NCI-H69 (cell line): ENCODE measurements around the gene CD300LG.
A peak's percentile ranks its signal among the peaks of the same experiment; 100 is the strongest.

ENCODE experiments used
- DNase-seq: peaks from one replicate; lab custom pipeline; 2025; lab: John Stamatoyannopoulos, UW

Gene CD300LG

GRCh38 chr17:43905985-43906852, 59.2 kb downstream of the CD300LG start:
- peak; percentile 78 for DNase-seq

- peak; percentile 50 for DNase-seq
These were observed 60.0 kb downstream of the CD300LG start for GRCh38 chr17:43906951-43907424.

- DNase-seq, result peak; percentile 90
These were observed 60.5 kb downstream of the CD300LG start, which contains the start of gene MPP2 for GRCh38 chr17:43907425-43907981. Gene MPP2 (minus strand): TSS chr17:43907536. CDS start chr17:43904460, 3,076 bp downstream.

- peak; percentile 82 for DNase-seq
These were observed 61.2 kb downstream of the CD300LG start for GRCh38 chr17:43907998-43908721.

GRCh38 chr17:43909537-43910231, 62.7 kb downstream of the CD300LG start:
- no peak for DNase-seq

GRCh38 chr17:43911904-43912303, 64.9 kb downstream of the CD300LG start:
- DNase-seq, result peak; percentile 10

- no peak for DNase-seq
These were observed 65.8 kb downstream of the CD300LG start for GRCh38 chr17:43912635-43913304.
